K562 (cell line): ENCODE measurements around the gene PLK1. TPM values are rescaled to one million over a fixed set of nuclear protein-coding genes. Genes with fewer than 3 reads are reported as not detected.
A peak's percentile ranks its signal among the peaks of the same experiment; 100 is the strongest.

Source experiments
- ATF6 ChIP-seq: sonication (generic); formaldehyde crosslinking; IDR thresholded peaks from 2 replicates; pipeline ENCODE4 v1.4.0; 2020; ENCODE audit warnings: mild to moderate bottlenecking, missing genetic modification reagents
- CREM ChIP-seq: IDR thresholded peaks from 2 replicates; pipeline ENCODE4 v1.6.1; 2014; ENCODE audit warnings: antibody characterized with exemption, low read depth
- DPF2 ChIP-seq: fragments of 450-650 bp; IDR thresholded peaks from 2 replicates; pipeline ENCODE4 v1.6.1; 2016
- ETV6 ChIP-seq, 3 experiments: fragments of 150-350 bp in 1 of 3; sonication (generic) in 1 of 3; formaldehyde crosslinking in 1 of 3; IDR thresholded peaks; 2 replicates each; pipeline versions ENCODE4 v1.6.1 to v1.8.0; 2014 to 2022; ENCODE audit warnings: borderline replicate concordance in 2 of 3, low read depth in 2 of 3, antibody characterized with exemption in 1 of 3, low read length in 1 of 3, mild to moderate bottlenecking in 1 of 3, missing genetic modification reagents in 1 of 3
- HNRNPUL1 ChIP-seq: fragments of 200-400 bp; formaldehyde crosslinking; IDR thresholded peaks from 2 replicates; pipeline ENCODE4 v1.6.1; 2017; ENCODE audit warnings: low read length
- MECOM ChIP-seq: fragments of 250-450 bp; sonication (Bioruptor Pico); IDR thresholded peaks from 2 replicates; pipeline ENCODE4 v1.8.0; 2022; ENCODE audit warnings: inconsistent platforms
- NFIC ChIP-seq: fragments of 450-650 bp; IDR thresholded peaks from 2 replicates; pipeline ENCODE4 v1.6.1; 2017; ENCODE audit warnings: mild to moderate bottlenecking, inconsistent platforms
- NR2C2 ChIP-seq, 2 experiments: fragments of 200-800 bp in 1 of 2; sonication (Bioruptor generic) in 1 of 2; sonication (generic) in 1 of 2; formaldehyde crosslinking in 1 of 2; IDR thresholded peaks; 2 replicates each; pipeline versions ENCODE4 v1.6.1 to v1.8.0; 2016 to 2022; ENCODE audit warnings: mild to moderate bottlenecking in 1 of 2, missing compliant biosample characterization in 1 of 2, missing genetic modification characterization in 1 of 2, missing genetic modification reagents in 1 of 2
- PCBP1 ChIP-seq: fragments of 200-400 bp; formaldehyde crosslinking; IDR thresholded peaks from 2 replicates; pipeline ENCODE4 v1.6.1; 2018; ENCODE audit warnings: mild to moderate bottlenecking, low read depth, low read length; ENCODE audit not compliant: poor library complexity, severe bottlenecking
- POLR2AphosphoS2 ChIP-seq: IDR thresholded peaks from 2 replicates; pipeline ENCODE4 v1.6.1; 2012; ENCODE audit warnings: low read length, improper control_type of control experiment
- RB1 ChIP-seq: fragments of 450-650 bp; IDR thresholded peaks from 2 replicates; pipeline ENCODE4 v1.6.1; 2017; ENCODE audit warnings: low read depth, mild to moderate bottlenecking
- RBM39 ChIP-seq: fragments of 200-400 bp; formaldehyde crosslinking; optimal IDR thresholded peaks from 2 replicates; pipeline ENCODE3; 2018; ENCODE audit warnings: low read depth, low read length
- RREB1 ChIP-seq: fragments of 250-450 bp; sonication (Bioruptor Pico); IDR thresholded peaks from 2 replicates; pipeline ENCODE4 v1.4.0; 2020
- SIX5 ChIP-seq, 2 experiments: IDR thresholded peaks; 2 replicates each; pipeline ENCODE4 v1.6.1; 2011; ENCODE audit warnings: low read length in 2 of 2, borderline replicate concordance in 1 of 2, low read depth in 1 of 2, mild to moderate bottlenecking in 1 of 2, moderate library complexity in 1 of 2; ENCODE audit not compliant: insufficient read depth in 1 of 2
- TOE1 ChIP-seq, 2 experiments: fragments of 450-650 bp in 1 of 2; sonication (generic) in 1 of 2; formaldehyde crosslinking in 1 of 2; IDR thresholded peaks; 2 replicates each; pipeline versions ENCODE4 v1.7.1 to v1.8.0; 2016 to 2022; ENCODE audit warnings: borderline replicate concordance in 2 of 2, mild to moderate bottlenecking in 2 of 2, antibody characterized with exemption in 1 of 2, inconsistent platforms in 1 of 2, low read depth in 1 of 2, missing genetic modification reagents in 1 of 2, moderate library complexity in 1 of 2
- ZBTB7A ChIP-seq: IDR thresholded peaks from 2 replicates; pipeline ENCODE4 v1.6.1; 2011; ENCODE audit warnings: low read depth, mild to moderate bottlenecking, low read length, moderate library complexity, borderline replicate concordance; ENCODE audit not compliant: control insufficient read depth
- ZNF431 ChIP-seq: sonication (generic); formaldehyde crosslinking; IDR thresholded peaks from 2 replicates; pipeline ENCODE4 v1.8.0; 2022; ENCODE audit warnings: mild to moderate bottlenecking, missing genetic modification reagents
- polyA plus RNA-seq, 8 experiments: library from polyadenylated mRNA; depleted of rRNA in 4 of 8; stranded (reverse) in 5 of 8; unstranded in 3 of 8; fragments of >200 nt; fragmentation: Nextera tagmentation in 2 of 8; fragmentation: Illumina TruSeq in 1 of 8; extraction: Ambion mirVana in 2 of 8; extraction: Trizol in 1 of 8; gene quantifications; 2 replicates each; pipeline versions ENCODE4 v1.2.1 to v1.2.3, GENCODE V29; 2011 to 2014; ENCODE audit warnings: inconsistent platforms in 1 of 8, missing spikeins in 1 of 8
- total RNA-seq, 7 experiments: library from RNA; depleted of rRNA in 6 of 7; stranded (reverse); fragments of >200 nt in 6 of 7; fragmentation: Illumina TruSeq in 2 of 7; extraction: Trizol in 2 of 7; gene quantifications; 2 replicates each; pipeline versions ENCODE4 v1.2.1 to v1.2.3, GENCODE V29; 2011 to 2021; ENCODE audit warnings: low replicate concordance in 1 of 7

PLK1 gene
- total and polyA plus RNA-seq, 9 of the 15 experiments (the other 6 are each of a cell fraction or from before 2014, with no cell fraction given): 13.6 to 212 (median 45.5) TPM

- TF ChIP-seq RB1: peak; percentile 96
- peak; percentile 88; the same call in 1 of the 2 replicates for TF ChIP-seq TOE1 (IDR thresholded peaks at IDR 0.05; ENCODE audit: borderline replicate concordance)
- TF ChIP-seq TOE1 (CRISPR knock-in tag; IDR thresholded peaks at IDR 0.05; ENCODE audit: borderline replicate concordance, low read depth): no peak
- TF ChIP-seq MECOM (CRISPR knock-in tag): no peak
- no peak; the same call in 1 of the 2 replicates for TF ChIP-seq ZNF431 (CRISPR knock-in tag)
- peak; percentile 87 for TF ChIP-seq PCBP1
- no peak for TF ChIP-seq HNRNPUL1
- peak; percentile 44 to 56; a peak in 2 of 4 replicates for TF ChIP-seq SIX5 (IDR thresholded peaks at IDR 0.05; ENCODE audit: borderline replicate concordance in 1 of 2, insufficient read depth in 1 of 2, low read depth in 1 of 2, low read length in 2 of 2)
- TF ChIP-seq ETV6 (IDR thresholded peaks at IDR 0.05; ENCODE audit: borderline replicate concordance in 1 of 2, low read depth in 2 of 2, low read length in 1 of 2): no peak
- TF ChIP-seq ETV6 (CRISPR knock-in tag; IDR thresholded peaks at IDR 0.05; ENCODE audit: borderline replicate concordance): 0 out of 2 replicates have a peak, but pooled peaks have one; percentile 73
- TF ChIP-seq ATF6: peak; percentile 93
- no peak for TF ChIP-seq RBM39
- TF ChIP-seq DPF2: no peak
- no peak for TF ChIP-seq NR2C2 (CRISPR knock-in tag; IDR thresholded peaks at IDR 0.05)
- peak; percentile 67 for TF ChIP-seq NR2C2 (tag; IDR thresholded peaks at IDR 0.05)
- peak; percentile 64 for TF ChIP-seq NFIC
- peak; percentile 83 for TF ChIP-seq CREM
- peak; percentile 59; the same call in 1 of the 2 replicates for TF ChIP-seq RREB1
- 0 out of 2 replicates have a peak, but pooled peaks have one; percentile 44 for TF ChIP-seq ZBTB7A
- TF ChIP-seq POLR2AphosphoS2: no peak
Measured at GRCh38 chr16:23640931-23641765, 37.5 kb upstream of the PLK1 start, which contains the start of the genes DCTN5 and PALB2 (continued).
